HG03196 (cell line): ENCODE data around the gene CDCA4.

ENCODE experiments used
- ATAC-seq: cut with Tn5 transposase; IDR thresholded peaks from one replicate; pipeline ENCODE4 v1.9.1; 2021; ENCODE audit not compliant: unreplicated experiment

The CDCA4 gene

GRCh38 chr14:104977008-104977680 is 43.7 kb downstream of the CDCA4 start:
- no peak for ATAC-seq

- no peak for ATAC-seq
Observed at GRCh38 chr14:104976198-104977007, 44.5 kb downstream of the CDCA4 start.

- ATAC-seq = no peak
Observed at GRCh38 chr14:104975481-104976197, 45.2 kb downstream of the CDCA4 start.

- no peak for ATAC-seq
Observed at GRCh38 chr14:104974665-104975390, 46.1 kb downstream of the CDCA4 start.

GRCh38 chr14:104974146-104974541 is 46.7 kb downstream of the CDCA4 start:
- no peak for ATAC-seq

- ATAC-seq = no peak
Observed at GRCh38 chr14:104973385-104974145, 47.3 kb downstream of the CDCA4 start.

GRCh38 chr14:104973135-104973384 is 47.8 kb downstream of the CDCA4 start:
- ATAC-seq = no peak

- no peak for ATAC-seq
Observed at GRCh38 chr14:104972301-104973134, 48.4 kb downstream of the CDCA4 start.

GRCh38 chr14:104971447-104972240 is 49.2 kb downstream of the CDCA4 start:
- ATAC-seq = no peak

- ATAC-seq = no peak
Observed at GRCh38 chr14:104970231-104971068, 50.4 kb downstream of the CDCA4 start.

GRCh38 chr14:104969741-104970230 is 51.1 kb downstream of the CDCA4 start:
- no peak for ATAC-seq

- no peak for ATAC-seq
Observed at GRCh38 chr14:104968541-104969401, 52.1 kb downstream of the CDCA4 start.

- ATAC-seq = no peak
Observed at GRCh38 chr14:104968153-104968527, 52.7 kb downstream of the CDCA4 start.

GRCh38 chr14:104967386-104968152 is 53.3 kb downstream of the CDCA4 start:
- no peak for ATAC-seq

- ATAC-seq = no peak
Observed at GRCh38 chr14:104966981-104967385, 53.9 kb downstream of the CDCA4 start.

GRCh38 chr14:104966261-104966865 is 54.5 kb downstream of the CDCA4 start:
- no peak for ATAC-seq
